GDM1 (cell line): ENCODE measurements around the gene NRXN3.

ENCODE experiments used
- DNase-seq: peaks from one replicate; lab custom pipeline; 2025; lab: John Stamatoyannopoulos, UW

The NRXN3 gene

DNA sequence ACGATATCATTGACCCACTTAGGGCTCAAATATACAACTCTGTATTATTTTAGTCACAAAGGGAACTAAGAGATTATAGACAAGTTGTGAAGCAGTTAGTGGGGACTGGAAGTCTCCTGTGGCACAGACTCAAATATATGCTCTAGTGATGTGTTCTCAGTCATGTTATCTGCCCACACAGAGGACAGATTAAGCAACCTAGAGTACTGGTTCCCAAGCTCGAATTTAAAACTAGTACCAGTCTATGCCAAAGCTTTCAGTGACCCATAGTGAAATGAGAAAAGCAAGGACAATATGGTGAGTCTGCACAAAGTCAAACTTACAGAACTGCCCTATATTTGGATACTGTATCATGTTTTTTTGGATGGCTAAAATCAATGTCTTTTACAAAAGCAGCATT lies 1651.9 kb downstream of the NRXN3 start:
- no peak for DNase-seq

DNA sequence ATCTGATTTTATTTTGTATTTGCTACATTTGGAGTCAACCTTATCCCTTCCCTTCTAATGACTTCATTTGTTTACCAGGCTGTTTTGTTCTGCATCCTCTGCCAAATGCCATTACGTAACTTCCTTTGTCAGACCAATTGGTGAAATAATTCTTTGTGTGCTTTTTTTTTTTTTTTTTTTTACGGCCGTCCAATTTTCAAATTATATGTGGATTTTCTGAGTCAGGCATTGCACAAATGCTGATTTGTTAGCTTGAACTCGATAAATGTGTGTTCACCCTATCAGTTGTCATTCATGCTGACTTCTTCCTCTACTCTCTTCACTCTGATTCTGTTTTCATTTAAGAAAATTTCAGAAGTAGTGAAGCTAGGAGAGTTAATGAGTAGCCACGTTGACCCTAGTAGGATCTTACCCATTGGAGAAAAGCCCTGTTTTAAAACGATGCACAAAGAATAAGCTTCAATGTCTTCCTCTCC lies 1654.9 kb downstream of the NRXN3 start:
- no peak for DNase-seq

DNA sequence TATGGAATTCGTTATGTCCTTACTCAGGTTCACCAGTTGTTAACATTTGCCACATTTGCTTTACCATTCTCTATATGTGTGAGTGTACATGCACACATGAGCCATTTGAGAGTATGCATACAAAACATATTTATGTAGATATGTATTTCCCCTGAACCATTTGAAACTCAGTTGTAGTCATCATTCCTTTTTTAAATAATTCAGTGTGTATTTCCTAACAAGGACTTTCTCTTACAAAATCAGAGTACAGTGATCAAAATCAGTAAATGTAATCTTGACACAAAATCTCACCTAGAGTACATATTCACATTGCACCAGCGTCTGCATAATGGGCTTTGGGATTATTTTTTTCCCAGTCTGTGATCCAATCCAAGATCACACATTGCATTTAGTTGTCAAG lies 1656.2 kb downstream of the NRXN3 start:
- DNase-seq = no peak

DNA sequence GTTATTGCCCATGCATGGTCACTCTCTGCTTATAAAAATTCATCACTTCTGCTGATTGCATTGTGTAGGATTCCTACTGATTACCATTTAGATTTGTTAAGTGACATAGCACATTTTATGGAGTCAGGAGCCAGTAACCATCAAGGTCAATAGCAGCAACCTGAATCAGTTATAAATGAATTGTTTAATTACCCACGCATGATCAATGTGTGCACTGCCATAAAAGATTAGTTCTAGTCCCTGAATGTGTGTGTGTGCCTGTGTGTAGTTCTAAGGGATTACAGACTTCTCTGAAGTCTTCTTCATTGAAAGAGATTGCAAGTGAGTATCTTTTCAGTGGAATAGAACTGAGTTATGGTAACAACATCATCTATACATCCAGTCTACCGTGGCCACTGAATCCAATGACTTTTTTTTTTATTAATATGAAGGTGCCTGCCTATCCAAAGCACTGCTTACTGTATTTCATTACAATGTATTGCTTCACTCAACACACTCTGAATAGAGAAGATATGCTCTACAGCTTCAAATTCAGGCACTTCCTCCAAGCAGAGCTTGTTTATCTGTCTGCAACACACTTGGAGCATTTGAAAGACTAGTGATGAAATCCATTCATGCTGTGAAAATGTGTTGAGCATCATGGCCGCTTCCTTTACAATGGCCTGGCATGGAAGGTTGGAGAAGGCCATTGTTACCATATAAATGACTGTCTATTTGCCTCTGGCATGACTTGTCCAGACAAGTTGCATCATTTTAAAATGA lies 1659.4 kb downstream of the NRXN3 start:
- no peak for DNase-seq

DNA sequence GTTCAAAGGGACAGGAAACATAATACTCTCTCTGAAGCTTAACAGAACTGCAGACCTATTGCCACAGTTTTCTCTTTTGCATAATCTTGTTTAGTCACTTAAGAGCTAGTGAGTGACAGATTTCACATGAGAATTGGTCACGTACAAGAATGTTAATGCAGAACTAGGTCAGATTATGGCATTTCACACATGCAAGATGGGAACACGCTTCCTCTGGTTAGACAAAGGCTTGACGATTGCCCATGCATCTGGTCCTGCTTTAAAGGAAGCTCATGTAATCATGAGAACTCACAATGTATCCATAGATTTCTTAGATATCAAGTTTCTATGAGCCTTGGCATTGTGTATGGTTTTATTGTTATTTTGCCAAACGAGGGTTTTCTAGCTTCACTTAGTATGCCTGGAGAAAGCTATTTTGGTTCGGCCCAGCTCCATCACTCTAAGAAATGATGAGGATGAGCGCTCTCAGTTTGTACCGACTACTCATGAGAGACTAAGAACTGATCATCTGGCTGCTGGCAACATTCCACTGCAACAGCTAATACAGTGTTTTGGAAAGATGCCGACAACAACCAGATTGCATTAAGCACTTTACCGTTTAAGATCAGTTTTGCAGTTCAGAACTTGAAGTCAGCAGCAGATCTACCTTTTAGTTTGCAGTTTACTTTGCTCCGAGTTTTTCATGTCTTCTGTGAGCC lies 1661.2 kb downstream of the NRXN3 start:
- DNase-seq = no peak

DNA sequence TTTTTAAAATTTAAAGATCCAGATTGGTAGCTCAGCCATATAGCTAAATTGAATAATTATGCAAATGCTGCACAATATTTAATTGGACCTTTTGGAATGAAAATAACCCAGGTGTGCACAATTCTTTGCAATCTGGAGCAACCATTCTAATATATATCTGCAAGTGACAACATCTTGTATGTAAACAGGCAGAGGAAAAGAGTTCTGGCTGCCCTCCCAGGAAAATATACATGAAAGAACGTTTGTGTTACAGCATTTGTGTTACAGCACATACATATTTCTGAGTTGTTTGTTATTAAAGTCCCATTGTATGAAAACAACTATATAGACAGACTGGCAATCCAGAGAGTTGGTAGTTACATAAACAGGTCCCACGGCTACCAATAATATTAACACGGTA lies 1663.6 kb downstream of the NRXN3 start:
- DNase-seq = no peak

DNA sequence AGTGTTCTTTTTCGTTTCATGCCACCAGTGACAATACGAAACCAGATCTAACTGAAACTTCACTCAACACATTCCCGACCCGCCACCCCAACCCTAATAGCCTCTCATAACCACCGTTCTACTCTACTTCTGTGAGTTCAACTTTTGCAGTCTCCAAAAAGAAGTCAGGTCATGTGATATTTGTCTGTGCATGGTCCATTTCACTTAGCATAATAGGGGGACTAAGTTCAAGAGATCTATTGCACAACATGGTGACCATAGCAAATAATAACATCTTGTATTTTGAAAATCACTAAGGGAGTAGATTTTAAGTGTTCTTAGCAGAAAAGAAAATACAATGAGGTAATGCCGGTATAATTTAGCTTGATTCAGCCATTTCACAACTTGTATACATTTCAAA lies 1664.7 kb downstream of the NRXN3 start:
- no peak for DNase-seq

DNA sequence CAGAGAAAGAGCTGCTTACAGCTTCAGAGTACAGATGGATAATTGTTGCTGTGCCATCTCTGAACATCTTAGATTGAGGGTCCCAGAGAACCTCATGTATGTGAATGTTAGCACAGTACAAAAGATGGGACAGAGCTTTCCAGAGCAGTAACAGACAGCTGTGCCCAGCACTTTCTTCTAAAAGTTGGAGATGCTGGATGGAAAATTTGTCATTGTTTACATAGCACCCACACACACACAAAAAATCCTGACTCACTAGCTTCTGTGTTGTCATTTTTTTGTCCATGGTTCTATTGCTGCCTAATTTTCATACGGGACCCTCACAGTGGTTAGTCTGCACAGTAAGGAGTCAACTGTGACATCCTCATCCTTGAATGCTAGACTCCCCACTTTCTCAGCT lies 1666.4 kb downstream of the NRXN3 start:
- DNase-seq = no peak

DNA sequence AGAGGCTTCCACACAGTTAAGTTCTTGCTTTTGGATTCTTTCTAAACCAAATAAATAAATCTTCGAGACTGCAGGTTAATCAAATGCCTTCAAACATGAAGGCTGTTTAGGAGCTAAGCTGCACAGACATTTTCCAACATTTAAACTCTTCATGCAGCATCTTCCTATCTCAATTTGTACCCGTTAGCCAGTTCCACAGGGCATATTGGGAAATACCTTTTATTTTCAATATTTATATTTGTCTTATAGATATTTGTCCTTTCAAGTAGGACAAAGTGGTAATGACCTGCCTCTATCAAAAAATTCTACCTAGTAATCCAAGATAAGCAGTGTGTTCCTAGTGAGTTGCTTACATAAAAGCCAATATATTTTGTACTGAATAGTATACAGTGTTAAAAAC lies 1667.5 kb downstream of the NRXN3 start:
- DNase-seq = no peak

DNA sequence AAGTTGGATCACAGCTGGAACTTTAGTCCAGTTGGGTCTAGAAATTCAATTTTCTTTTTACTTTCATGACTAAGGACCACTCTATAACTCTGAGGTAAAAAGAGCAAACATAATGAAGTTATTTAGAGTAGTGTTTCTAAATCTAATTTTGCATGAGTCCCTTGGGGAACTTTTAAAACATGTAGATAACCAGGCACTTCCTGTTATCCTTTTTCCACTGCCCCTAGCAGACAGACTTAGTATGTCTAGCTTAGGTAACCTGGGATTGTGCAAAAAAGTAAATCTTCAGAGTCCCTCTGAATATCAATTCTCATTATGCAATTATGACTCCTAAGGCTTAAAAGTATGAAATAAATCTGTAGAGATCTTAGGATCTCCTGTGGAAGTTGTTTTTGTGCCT lies 1669.9 kb downstream of the NRXN3 start:
- DNase-seq = no peak

DNA sequence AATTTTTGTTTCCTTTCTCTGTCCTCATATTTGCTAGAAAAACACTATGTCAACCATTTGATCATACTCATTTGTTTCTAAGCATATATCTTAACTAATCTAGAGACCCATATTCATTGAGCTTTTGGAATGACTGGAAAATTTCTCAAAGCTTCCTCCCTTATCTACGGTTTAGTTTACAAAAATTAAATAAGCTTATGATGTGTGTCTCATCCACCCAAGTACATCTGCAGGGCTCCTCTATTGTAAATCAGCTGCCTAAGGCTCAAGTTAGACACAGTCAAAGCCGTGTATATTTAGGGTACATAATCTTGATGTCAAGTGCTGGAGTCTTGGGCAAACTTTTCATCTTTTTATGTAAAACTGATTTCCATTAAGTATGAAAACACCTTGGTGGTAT lies 1670.7 kb downstream of the NRXN3 start:
- DNase-seq = no peak

DNA sequence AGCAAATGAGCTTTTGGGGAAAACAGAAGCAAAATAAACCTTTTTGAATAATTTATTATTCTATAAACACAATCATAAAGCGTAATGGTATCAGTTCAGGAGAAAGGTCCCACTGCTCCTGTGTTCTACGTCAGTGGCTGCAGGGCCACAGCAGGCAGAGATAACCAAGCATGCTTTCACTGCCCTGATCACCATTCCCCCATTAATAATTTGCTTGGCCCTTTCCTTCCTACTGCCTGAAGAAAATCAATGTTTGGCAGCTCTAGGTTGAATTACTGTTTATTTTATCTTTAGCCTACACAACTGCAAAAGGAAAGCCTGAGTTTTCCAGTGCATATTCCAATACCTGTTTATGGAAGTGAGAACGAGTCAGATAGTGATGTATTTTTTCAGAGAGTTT lies 1671.3 kb downstream of the NRXN3 start:
- no peak for DNase-seq

DNA sequence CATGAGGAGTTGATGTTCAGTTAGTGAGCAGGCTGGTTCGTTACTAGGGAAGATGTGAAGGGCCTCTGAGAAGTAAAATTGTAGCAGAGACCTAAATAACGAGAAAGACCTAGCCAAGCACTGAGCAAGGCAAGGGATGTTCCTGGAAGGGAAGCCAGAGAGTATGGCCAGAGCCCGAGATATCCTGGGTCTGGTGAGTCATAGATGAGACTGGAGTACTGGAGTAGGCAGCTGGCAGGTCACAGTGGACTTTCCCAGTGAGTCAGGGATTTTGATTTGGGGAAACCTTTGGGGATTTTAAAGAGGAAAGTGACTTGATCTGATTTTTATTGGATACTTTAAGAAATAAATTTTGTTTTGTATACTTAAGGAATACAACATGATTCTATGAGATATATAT lies 1672.1 kb downstream of the NRXN3 start:
- DNase-seq = no peak

DNA sequence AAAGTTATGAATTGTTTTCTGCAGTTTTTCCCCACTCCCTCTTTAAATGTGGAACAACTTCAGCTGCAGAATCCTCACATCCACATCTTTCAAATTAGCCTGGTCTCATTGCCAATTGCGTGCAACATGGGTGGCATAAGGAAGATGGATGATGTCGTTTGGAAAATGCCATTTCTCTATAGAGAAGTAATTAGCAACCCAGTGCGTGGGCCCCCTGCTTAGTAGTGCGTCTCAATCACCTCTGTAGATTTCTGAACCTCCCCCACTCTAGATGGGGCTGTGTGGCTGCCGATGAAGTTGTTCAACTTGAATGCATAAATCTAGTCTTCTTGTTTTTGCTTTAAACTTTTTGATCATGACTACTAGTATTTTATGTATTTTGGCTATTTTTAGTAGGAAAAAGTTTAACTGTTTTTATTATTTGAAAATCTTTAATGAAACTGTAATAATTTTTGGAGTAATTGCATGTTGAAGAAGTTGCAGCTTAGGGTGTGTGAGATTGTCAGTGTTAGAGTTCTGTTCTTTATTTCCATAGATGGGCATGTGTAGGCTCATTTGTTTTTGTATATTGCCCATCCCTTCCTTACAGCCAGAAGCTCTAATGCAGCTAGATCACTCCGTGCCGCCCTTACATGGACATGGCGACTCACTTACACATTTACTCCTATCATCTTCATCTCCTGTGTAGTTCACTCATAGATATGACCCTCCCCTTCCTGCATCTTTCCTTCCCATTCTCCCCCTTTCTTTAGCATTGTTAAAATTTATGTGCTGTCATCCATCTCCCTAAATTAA lies 1683.0 kb downstream of the NRXN3 start:
- no peak for DNase-seq

DNA sequence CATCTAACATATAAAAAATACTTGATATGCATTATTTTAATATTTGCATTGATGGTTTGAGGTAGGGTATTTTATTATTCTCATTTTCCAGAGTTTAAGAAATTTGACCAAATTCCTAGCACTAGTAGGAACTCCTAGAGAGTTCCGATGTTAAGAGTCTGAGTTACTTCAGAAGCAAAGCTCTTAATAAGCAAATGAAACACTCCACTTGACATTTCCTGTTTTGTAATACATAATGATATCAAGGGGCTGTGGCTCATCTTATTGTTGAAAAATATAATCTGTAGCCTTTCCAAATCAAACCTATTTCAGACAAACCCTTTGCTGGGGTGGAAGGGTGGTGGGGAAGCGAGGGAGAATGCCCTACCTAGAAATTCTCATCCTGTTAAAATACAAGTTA lies 1685.6 kb downstream of the NRXN3 start:
- DNase-seq = no peak

DNA sequence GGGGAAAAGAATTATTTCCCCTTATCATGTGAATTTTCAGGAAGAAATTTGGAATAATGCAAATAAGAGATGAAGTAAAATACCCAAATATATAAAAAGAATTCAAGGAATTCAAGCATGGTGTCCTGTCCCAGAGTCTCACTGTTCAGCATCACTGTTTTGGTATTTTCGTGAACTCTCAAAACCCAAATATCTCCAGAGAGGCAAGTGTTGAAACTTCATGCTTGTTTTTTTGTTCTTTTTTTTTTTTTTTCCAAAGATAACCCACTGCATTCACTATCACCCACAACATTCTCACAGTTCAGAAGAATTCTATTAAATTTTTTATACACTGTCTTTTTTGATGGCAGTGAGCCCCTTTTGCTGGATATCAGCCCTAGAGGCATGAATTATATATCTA lies 1686.2 kb downstream of the NRXN3 start:
- no peak for DNase-seq

DNA sequence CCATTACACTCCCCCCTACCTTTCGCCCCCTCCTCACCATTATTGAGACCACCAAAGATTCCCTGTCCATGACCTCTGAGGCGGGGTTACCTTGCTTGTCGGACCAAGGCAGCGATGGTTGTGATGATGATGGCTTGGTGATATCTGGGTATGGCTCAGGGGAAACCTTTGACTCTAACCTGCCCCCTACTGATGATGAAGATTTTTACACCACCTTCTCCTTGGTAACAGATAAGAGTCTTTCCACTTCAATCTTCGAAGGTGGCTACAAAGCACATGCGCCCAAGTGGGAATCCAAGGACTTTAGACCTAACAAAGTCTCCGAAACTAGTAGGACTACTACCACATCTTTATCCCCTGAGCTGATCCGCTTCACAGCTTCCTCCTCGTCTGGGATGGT lies 1690.9 kb downstream of the NRXN3 start:
- DNase-seq = no peak

DNA sequence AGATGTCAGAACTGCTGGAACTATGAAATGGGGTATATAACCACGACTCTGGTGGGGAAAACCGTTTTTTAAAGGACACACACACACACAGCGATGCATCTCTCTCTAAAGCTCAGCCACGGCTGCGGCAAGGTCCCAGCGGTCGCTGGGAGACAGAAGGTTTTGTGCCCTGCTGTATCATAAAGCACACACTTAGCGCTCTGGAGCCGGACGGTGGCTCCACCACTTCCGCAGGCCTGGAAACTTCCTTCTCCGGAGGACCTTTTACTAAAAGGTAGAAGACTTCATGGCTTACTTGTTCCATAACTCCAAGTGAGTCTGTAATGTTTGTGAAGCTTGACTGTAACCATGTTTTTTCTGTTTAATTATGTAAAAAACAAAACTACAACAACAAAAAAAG lies 1691.9 kb downstream of the NRXN3 start:
- no peak for DNase-seq

DNA sequence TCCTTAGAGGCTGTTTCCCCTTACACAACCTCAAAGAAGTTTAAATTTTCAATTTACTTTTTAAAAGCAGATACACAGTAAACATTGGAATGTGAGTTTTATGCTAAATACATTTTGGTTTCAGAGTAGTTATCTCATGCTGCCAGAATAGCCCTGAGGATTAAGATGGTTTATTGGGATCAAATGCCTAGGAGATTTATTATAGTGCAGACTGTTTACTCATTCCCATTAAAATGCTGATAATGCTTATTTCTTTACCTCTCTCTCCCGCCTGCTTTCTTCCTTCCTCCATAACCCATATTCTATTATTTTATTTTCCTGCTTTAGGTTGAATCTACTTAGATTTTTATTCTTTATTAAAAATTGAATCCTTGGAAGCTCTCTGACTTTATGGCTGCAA lies 1701.0 kb downstream of the NRXN3 start:
- no peak for DNase-seq

DNA sequence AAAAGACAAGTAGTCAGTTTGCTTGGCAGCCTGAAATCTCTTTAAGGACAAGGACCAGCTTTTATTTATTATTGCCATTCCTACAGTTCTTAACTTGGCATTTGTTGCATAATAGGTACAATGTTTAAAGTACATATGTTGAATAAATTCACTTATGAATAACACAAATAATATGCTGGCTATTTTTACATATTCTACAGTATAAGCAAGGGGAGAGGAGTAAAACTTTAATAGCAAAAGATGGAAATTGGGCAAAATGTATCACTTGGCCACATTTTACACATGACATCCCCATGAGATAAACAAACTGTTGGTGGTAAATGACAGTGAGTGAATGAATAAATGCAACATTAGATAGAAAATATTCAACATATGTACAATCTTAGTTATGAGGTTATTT lies 1708.1 kb downstream of the NRXN3 start:
- DNase-seq = no peak

DNA sequence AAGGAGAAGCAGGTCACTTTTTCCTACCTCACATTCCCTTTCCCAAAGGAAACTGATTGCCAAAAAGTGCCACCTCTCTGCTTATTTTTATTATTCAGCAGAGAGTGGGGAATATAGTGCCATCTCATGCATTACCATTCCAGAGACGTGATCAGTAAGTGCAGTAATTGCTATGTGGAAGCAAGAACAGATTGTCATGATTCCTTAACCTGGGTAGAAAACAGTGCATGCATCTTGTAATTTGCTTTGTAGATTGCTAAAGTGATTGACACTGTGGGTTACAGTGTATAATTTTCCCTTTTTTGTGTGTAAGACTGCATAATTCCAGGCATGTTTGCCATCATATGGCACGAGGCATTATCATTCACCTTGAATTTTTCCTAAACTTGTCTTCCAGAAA lies 1708.6 kb downstream of the NRXN3 start:
- DNase-seq = no peak

DNA sequence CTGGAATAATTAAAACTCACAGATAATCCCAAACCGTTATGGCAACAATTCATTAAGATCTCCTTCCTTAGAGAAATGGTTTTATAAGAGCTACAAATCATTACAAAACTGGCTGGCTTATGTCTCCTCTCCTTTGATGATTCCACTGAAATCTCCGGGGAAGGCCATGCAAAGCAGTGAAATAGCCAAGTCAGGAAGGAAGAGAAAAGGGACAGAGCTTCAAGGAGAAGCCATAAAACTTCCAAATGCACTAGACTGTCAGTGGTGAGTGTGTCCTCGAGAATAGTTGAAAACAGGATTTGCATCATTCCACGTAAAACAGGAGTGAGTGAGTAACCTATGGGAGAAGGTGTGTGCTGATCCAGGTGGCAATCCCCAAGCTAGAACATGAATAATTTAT lies 1711.1 kb downstream of the NRXN3 start:
- no peak for DNase-seq

DNA sequence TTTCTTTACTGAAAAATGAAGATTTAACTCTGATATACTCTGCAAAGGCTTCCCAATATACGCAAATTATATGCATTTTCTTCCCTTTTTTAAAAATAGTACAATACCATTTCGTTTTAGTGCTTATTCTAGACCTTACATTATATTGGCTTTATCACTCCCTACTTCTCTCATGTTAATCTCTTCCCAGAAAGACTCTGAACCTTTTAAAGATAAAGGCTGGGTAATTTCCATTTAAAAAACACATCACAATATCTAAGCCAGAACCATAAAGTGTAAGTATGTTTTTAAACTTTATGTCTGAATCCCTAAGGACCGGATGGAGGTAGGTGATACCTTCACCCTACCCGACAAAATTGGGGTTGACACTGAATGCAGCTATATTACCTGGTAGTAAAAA lies 1720.4 kb downstream of the NRXN3 start:
- no peak for DNase-seq
